Ovary (tissue), 10 donors: ENCODE measurements around the gene CYP2C19. TPM values are rescaled to one million over a fixed set of nuclear protein-coding genes. Genes with fewer than 3 reads are reported as not detected.

ENCODE experiments used
- DNase-seq, 5 donors: peaks; one replicate each; pipeline ENCODE4 v3.0.0-alpha.2; 2019 to 2020
- H3K27ac ChIP-seq, 2 donors: fragments of 200-600 bp; one replicate each; pipeline versions ENCODE4 v1.5.1 to v1.8.0; 2019 to 2022
- H3K27me3 ChIP-seq: fragments of 200-600 bp; one replicate; pipeline ENCODE4 v1.8.0; 2022
- H3K36me3 ChIP-seq: fragments of 200-600 bp; sonication (generic); one replicate; pipeline ENCODE4 v1.5.1; 2019
- H3K4me1 ChIP-seq: one replicate; pipeline ENCODE4 v1.8.1; 2013; ENCODE audit warnings: mild to moderate bottlenecking, moderate library complexity; ENCODE audit not compliant: insufficient read depth
- H3K4me3 ChIP-seq: fragments of 200-600 bp; sonication (generic); one replicate; pipeline ENCODE4 v1.5.1; 2017
- H3K9me3 ChIP-seq, 2 donors: fragments of 200-600 bp in 1 of 2; sonication (generic) in 1 of 2; one replicate each; pipeline versions ENCODE4 v1.5.1 to v1.8.1; 2013 to 2019; ENCODE audit warnings: mild to moderate bottlenecking in 1 of 2, moderate library complexity in 1 of 2
- EP300 ChIP-seq: sonication (generic); formaldehyde crosslinking; IDR thresholded peaks from one replicate; pipeline ENCODE4 v1.6.1; 2017; ENCODE audit warnings: antibody characterized with exemption
- POLR2A ChIP-seq: fragments of 450-650 bp; IDR thresholded peaks from one replicate; pipeline ENCODE4 v1.6.1; 2017; ENCODE audit warnings: antibody characterized with exemption, mild to moderate bottlenecking, moderate library complexity
- WGBS, 3 donors: extraction: QIAGEN DNeasy Blood & Tissue Kit in 1 of 3; methylation state at CpG; one replicate each; pipeline versions ENCODE4 v1.1.5 to v1.1.7; 2013 to 2017; 5-methylcytosine and 5-hydroxymethylcytosine counted together
- intact Hi-C, 4 donors: fragments of 100-400 bp; cut with DNase I; formaldehyde crosslinking; loops; one replicate each; pipeline versions ENCODE4 v1.11.0 to v1.15.1; 2022 to 2023
- long read RNA-seq, 3 donors: library from polyadenylated mRNA in 2 of 3; unstranded in 2 of 3; transcript quantifications; one replicate each; pipeline ENCODE4 v2.0.0 and lab custom pipeline, GENCODE V29; 2021 to 2026
- polyA plus RNA-seq, 2 donors: library from polyadenylated mRNA; stranded (reverse); fragments of 200-250 nt in 1 of 2; fragments of 350-450 nt in 1 of 2; fragmentation: Illumina TruSeq in 1 of 2; extraction: RNeasy Lipid Tissue Mini Kit (QIAGEN cat#74804) in 1 of 2; gene quantifications; one replicate each; pipeline ENCODE4 v1.2.3, GENCODE V29; 2013 to 2014
- total RNA-seq, 7 donors: library from RNA; depleted of rRNA in 2 of 7; stranded (reverse); fragments of >200 nt in 2 of 7; fragmentation: NEBNext Ultra II Directional in 3 of 7; extraction: Animal tissue kit (Norgen Biotek cat#: 25700) in 3 of 7; gene quantifications; one replicate each; pipeline versions ENCODE4 v1.1.0 to v1.2.4, GENCODE V29; 2016 to 2023
- TF ChIP-seq, protein P1 (sequence below), 3 donors: fragments of 450-650 bp in 2 of 3; fragments of 200-600 bp in 1 of 3; IDR thresholded peaks; one replicate each; pipeline versions ENCODE4 v1.5.1 to v1.8.0; 2016 to 2022; ENCODE audit warnings: antibody characterized with exemption in 3 of 3, mild to moderate bottlenecking in 1 of 3
- donor health status: DM: no; HTN: no; CAD: no; lungs with moderate emphysema.
- donor health status: DM: no; HTN: no; CAD: no.
- donor health status: Bipolar disorder and iron deficiency.
- donor health status: DM: yes; HTN: yes; CAD: no.
- donor health status: DM: no; HTN: no; CAD: no.
- donor health status: DM: yes; HTN: yes; CAD: no.

The CYP2C19 gene
- total RNA-seq (under 1 TPM in 1 of 7 donors, not detected in 6; 0.15 TPM), polyA plus RNA-seq (not detected)
- long read RNA-seq, donor 1 = 0 reads
- long read RNA-seq, donor 2 = 0 reads
- long read RNA-seq, donor 3 = 0 reads

DNA sequence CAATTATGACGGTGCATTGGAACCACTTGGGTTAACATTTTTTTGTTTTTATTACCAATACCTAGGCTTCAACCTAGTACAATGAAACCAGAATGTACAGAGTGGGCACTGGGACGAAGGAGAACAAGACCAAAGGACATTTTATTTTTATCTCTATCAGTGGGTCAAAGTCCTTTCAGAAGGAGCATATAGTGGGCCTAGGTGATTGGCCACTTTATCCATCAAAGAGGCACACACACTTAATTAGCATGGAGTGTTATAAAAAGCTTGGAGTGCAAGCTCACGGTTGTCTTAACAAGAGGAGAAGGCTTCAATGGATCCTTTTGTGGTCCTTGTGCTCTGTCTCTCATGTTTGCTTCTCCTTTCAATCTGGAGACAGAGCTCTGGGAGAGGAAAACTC, at the start of gene CYP2C19:
Gene CYP2C19 (plus strand): TSS at position 289 of the 400 bp plus-strand sequence. CDS start 25 bp downstream, at position 314.
- H3K36me3 ChIP-seq = no peaks in the 10 kb centered on the region
- no peak within 1 kb of the TSS for H3K4me3 ChIP-seq
- intact Hi-C loops = no loop called here
- no peak within 1 kb of the TSS for H3K27ac ChIP-seq
- no peaks in the 10 kb centered on the region for H3K27me3 ChIP-seq
- no peaks in the 10 kb centered on the region for H3K4me1 ChIP-seq
- TF ChIP-seq, protein P1, sequence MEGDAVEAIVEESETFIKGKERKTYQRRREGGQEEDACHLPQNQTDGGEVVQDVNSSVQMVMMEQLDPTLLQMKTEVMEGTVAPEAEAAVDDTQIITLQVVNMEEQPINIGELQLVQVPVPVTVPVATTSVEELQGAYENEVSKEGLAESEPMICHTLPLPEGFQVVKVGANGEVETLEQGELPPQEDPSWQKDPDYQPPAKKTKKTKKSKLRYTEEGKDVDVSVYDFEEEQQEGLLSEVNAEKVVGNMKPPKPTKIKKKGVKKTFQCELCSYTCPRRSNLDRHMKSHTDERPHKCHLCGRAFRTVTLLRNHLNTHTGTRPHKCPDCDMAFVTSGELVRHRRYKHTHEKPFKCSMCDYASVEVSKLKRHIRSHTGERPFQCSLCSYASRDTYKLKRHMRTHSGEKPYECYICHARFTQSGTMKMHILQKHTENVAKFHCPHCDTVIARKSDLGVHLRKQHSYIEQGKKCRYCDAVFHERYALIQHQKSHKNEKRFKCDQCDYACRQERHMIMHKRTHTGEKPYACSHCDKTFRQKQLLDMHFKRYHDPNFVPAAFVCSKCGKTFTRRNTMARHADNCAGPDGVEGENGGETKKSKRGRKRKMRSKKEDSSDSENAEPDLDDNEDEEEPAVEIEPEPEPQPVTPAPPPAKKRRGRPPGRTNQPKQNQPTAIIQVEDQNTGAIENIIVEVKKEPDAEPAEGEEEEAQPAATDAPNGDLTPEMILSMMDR (IDR thresholded peaks at IDR 0.05) = no peak
- TF ChIP-seq EP300 = no peak
- no peak for TF ChIP-seq POLR2A
- H3K9me3 ChIP-seq = no peaks in the 10 kb centered on the region
- 62 to 72% (median 69%) methylated on average over 3 of the region's 3 CpGs for WGBS, 3 donors
- DNase-seq = no peak

DNA sequence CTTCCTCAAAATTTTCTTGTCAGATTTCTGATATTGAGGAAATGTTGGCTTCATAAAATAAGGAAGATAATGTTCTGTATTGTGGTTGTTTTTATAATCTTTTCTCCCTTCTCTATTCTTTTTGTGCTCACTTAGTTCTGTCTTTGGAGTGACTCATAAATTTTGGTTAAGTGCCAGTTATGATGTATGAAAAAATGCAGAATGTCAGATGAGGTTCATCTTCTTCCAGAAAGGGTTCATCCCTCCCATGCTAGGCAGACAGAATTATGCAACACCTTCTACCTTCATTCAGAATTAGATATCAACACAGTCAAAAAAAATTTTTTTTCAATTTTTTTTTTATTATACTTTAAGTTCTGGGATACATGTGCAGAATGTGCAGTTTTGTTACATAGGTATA, 36.6 kb upstream of the CYP2C19 start:
- intact Hi-C loops = no loop called here
- TF ChIP-seq, protein P1 (IDR thresholded peaks at IDR 0.05) = no peak
- TF ChIP-seq POLR2A = no peak
- TF ChIP-seq EP300 = no peak
- H3K9me3 ChIP-seq = no peaks in the 10 kb centered on the region
- no peak overlapping the region for H3K27ac ChIP-seq
- H3K4me1 ChIP-seq = no peaks in the 10 kb centered on the region
- H3K4me3 ChIP-seq = no peak overlapping the region
- H3K36me3 ChIP-seq = no peaks in the 10 kb centered on the region
- no peaks in the 10 kb centered on the region for H3K27me3 ChIP-seq
- DNase-seq = no peak

DNA sequence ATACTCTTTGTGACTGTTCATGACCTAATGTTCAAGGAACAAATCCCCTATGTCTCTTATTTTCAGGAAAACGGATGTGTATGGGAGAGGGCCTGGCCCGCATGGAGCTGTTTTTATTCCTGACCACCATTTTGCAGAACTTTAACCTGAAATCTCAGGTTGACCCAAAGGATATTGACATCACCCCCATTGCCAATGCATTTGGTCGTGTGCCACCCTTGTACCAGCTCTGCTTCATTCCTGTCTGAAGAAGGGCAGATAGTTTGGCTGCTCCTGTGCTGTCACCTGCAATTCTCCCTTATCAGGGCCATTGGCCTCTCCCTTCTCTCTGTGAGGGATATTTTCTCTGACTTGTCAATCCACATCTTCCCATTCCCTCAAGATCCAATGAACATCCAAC, 27.3 kb upstream of the CYP2C19 start:
- no peak overlapping the region for H3K4me3 ChIP-seq
- no peak for DNase-seq
- TF ChIP-seq EP300 (no peak), POLR2A (no peak)
- TF ChIP-seq, protein P1 (IDR thresholded peaks at IDR 0.05) = no peak
- no peaks in the 10 kb centered on the region for H3K4me1 ChIP-seq
- 69 to 78% (median 73%) methylated on average over 3 of the region's 3 CpGs for WGBS, 3 donors
- H3K9me3 ChIP-seq = no peaks in the 10 kb centered on the region
- intact Hi-C loops = no loop called here
- no peaks in the 10 kb centered on the region for H3K36me3 ChIP-seq
- no peak overlapping the region for H3K27ac ChIP-seq
- no peaks in the 10 kb centered on the region for H3K27me3 ChIP-seq

DNA sequence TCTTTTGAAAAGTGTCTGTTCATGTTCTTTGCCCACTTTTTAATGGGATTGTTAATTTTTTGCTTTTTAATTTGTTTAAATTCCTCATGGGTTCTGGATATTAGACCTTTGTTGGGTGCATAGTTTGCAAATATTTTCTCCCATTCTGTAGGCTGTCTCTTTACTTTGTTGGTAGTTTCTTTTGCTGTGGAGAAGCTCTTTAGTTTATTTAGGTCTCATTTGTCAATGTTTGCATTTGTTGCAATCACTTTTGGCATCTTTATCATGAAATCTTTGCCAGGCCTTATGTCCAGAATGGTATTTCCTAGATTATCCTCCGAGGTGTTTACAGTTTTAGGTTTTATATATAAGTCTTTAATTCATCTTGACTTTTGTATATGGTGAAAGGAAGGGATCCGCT, 23.9 kb upstream of the CYP2C19 start:
- TF ChIP-seq, protein P1 (IDR thresholded peaks at IDR 0.05) = no peak
- no peak for TF ChIP-seq EP300
- TF ChIP-seq POLR2A = no peak
- 52 to 70% (median 68%) methylated on average over 2 of the region's 2 CpGs for WGBS, 3 donors
- DNase-seq = no peak
- Histone ChIP-seq H3K36me3 (no peaks in the 10 kb centered on the region), H3K9me3 (no peaks in the 10 kb centered on the region), H3K4me3 (no peak overlapping the region), H3K27me3 (no peaks in the 10 kb centered on the region), H3K4me1 (no peaks in the 10 kb centered on the region), H3K27ac (no peak overlapping the region)
- intact Hi-C loops = no loop called here
